GM18867 (cell line): Measurements from ENCODE around the gene ALDH4A1.

ENCODE experiments used
- ATAC-seq: cut with Tn5 transposase; IDR thresholded peaks from one replicate; pipeline ENCODE4 v1.9.1; 2021; ENCODE audit warnings: mild to moderate bottlenecking, moderate library complexity; ENCODE audit not compliant: unreplicated experiment

Gene ALDH4A1

GRCh38 chr1:18902523-18903290, at the start of gene ALDH4A1:
Gene ALDH4A1, minus strand, starts transcription at chr1:18902555. Its CDS starts 32 bp downstream, at chr1:18902523.
- peak; percentile 96 for ATAC-seq

- peak; percentile 41 for ATAC-seq
These were observed 49.5 kb upstream of the ALDH4A1 start for GRCh38 chr1:18951818-18952391.

GRCh38 chr1:18951416-18951815, 49.1 kb upstream of the ALDH4A1 start:
- no peak for ATAC-seq

- ATAC-seq, result no peak
These were observed 48.2 kb upstream of the ALDH4A1 start for GRCh38 chr1:18950401-18951026.

GRCh38 chr1:18949686-18950400, 47.5 kb upstream of the ALDH4A1 start:
- ATAC-seq, result no peak

GRCh38 chr1:18948913-18949685, 46.7 kb upstream of the ALDH4A1 start:
- ATAC-seq, result no peak

- no peak for ATAC-seq
These were observed 45.9 kb upstream of the ALDH4A1 start for GRCh38 chr1:18948048-18948912.

GRCh38 chr1:18947570-18947969, 45.2 kb upstream of the ALDH4A1 start:
- no peak for ATAC-seq

GRCh38 chr1:18946550-18947381, 44.4 kb upstream of the ALDH4A1 start:
- no peak for ATAC-seq

GRCh38 chr1:18945401-18945849, 43.1 kb upstream of the ALDH4A1 start:
- no peak for ATAC-seq

GRCh38 chr1:18944810-18945209, 42.5 kb upstream of the ALDH4A1 start:
- no peak for ATAC-seq

- no peak for ATAC-seq
These were observed 41.7 kb upstream of the ALDH4A1 start for GRCh38 chr1:18943914-18944572.

GRCh38 chr1:18943162-18943561, 40.8 kb upstream of the ALDH4A1 start:
- no peak for ATAC-seq

- ATAC-seq, result no peak
These were observed 40.0 kb upstream of the ALDH4A1 start for GRCh38 chr1:18942340-18942739.

- no peak for ATAC-seq
These were observed 39.1 kb upstream of the ALDH4A1 start for GRCh38 chr1:18941221-18942141.

GRCh38 chr1:18940303-18941020, 38.1 kb upstream of the ALDH4A1 start:
- ATAC-seq, result no peak
